OCI-LY3 (cell line): ENCODE data around the gene SLC37A4.

Experiments
- H2AFZ ChIP-seq: fragments of 200-600, 300-600 bp; shearing (Covaris generic); 2 replicates; pipeline ENCODE4 v1.6.0; 2014; ENCODE audit warnings: antibody characterized with exemption, low read depth, low read length
- H3K27ac ChIP-seq: fragments of 200-600, 300-600 bp; sonication (generic); 2 replicates; pipeline ENCODE4 v1.5.1; 2014; ENCODE audit warnings: mild to moderate bottlenecking, low read length, moderate library complexity, mixed read lengths
- H3K27me3 ChIP-seq: fragments of 200-600, 300-600 bp; sonication (generic); 2 replicates; pipeline ENCODE4 v1.6.1; 2014; ENCODE audit warnings: low read depth, low read length, mixed read lengths
- H3K36me3 ChIP-seq: fragments of 200-600, 300-600 bp; sonication (generic); replicated peaks from 2 replicates; pipeline ENCODE3; 2014; ENCODE audit warnings: low read depth, low read length, mixed read lengths
- H3K4me1 ChIP-seq: fragments of 300-600, 200-600 bp; sonication (generic); 2 replicates; pipeline ENCODE4 v1.6.1; 2014; ENCODE audit warnings: low read length, mixed read lengths
- H3K4me2 ChIP-seq: fragments of 200-600, 300-600 bp; sonication (generic); 2 replicates; pipeline ENCODE4 v1.6.1; 2014; ENCODE audit warnings: low read length, mixed read lengths
- H3K4me3 ChIP-seq: fragments of 300-600, 200-600 bp; sonication (generic); 2 replicates; pipeline ENCODE4 v1.5.1; 2014; ENCODE audit warnings: antibody characterized with exemption, mild to moderate bottlenecking, low read length, moderate library complexity
- H3K79me2 ChIP-seq: fragments of 300-600, 200-600 bp; shearing (Covaris generic); 2 replicates; pipeline ENCODE4 v1.6.1; 2014; ENCODE audit warnings: mild to moderate bottlenecking, low read length, mixed read lengths
- H3K9ac ChIP-seq: fragments of 300-600, 200-600 bp; shearing (Covaris generic); 2 replicates; pipeline ENCODE4 v1.6.0; 2014; ENCODE audit warnings: mild to moderate bottlenecking, low read length, moderate library complexity
- H3K9me3 ChIP-seq: fragments of 200-600, 300-600 bp; shearing (Covaris generic); 2 replicates; pipeline ENCODE4 v1.6.1; 2014; ENCODE audit warnings: low read length, mixed read lengths; ENCODE audit not compliant: insufficient read depth
- H4K20me1 ChIP-seq: fragments of 200-600, 300-600 bp; sonication (generic); 2 replicates; pipeline ENCODE4 v1.6.1; 2016; ENCODE audit warnings: low read length, mixed read lengths; ENCODE audit not compliant: insufficient read depth
- CTCF ChIP-seq: fragments of 200-600, 300-600 bp; sonication (generic); IDR thresholded peaks from 2 replicates; pipeline ENCODE4 v1.5.1; 2014; ENCODE audit warnings: antibody characterized with exemption, low read length, low read depth
- EZH2phosphoT487 ChIP-seq: fragments of 200-600 bp; shearing (Covaris generic); IDR thresholded peaks from 2 replicates; pipeline ENCODE4 v1.6.1; 2018; ENCODE audit warnings: antibody characterized with exemption, mixed run types, low read depth

SLC37A4 gene

GRCh38 chr11:119025099-119025473 is 5.6 kb downstream of the SLC37A4 start:
- Histone ChIP-seq H3K79me2 (peaks cover 40% of the 10 kb centered on the region), H3K9ac (no peak overlapping the region), H3K27ac (no peak overlapping the region), H4K20me1 (no peaks in the 10 kb centered on the region), H3K36me3 (peaks cover 54% of the 10 kb centered on the region), H2AFZ (no peak overlapping the region), H3K4me1 (peaks cover 20% of the 10 kb centered on the region), H3K4me3 (no peak overlapping the region), H3K27me3 (no peaks in the 10 kb centered on the region), H3K9me3 (no peaks in the 10 kb centered on the region), H3K4me2 (no peak overlapping the region)
- TF ChIP-seq EZH2phosphoT487 = no peak
- TF ChIP-seq CTCF = no peak

- no peaks in the 10 kb centered on the region for H3K9me3 ChIP-seq
- TF ChIP-seq CTCF = no peak
- TF ChIP-seq EZH2phosphoT487 = no peak
- H4K20me1 ChIP-seq = no peaks in the 10 kb centered on the region
- no peak overlapping the region for H3K27ac ChIP-seq
- H3K79me2 ChIP-seq = peaks cover 40% of the 10 kb centered on the region
- H2AFZ ChIP-seq = no peak overlapping the region
- no peak overlapping the region for H3K9ac ChIP-seq
- no peaks in the 10 kb centered on the region for H3K27me3 ChIP-seq
- peaks cover 54% of the 10 kb centered on the region for H3K36me3 ChIP-seq
- no peak overlapping the region for H3K4me3 ChIP-seq
- no peak overlapping the region for H3K4me2 ChIP-seq
- H3K4me1 ChIP-seq = peaks cover 23% of the 10 kb centered on the region
Measured at GRCh38 chr11:119024430-119025098, 6.1 kb downstream of the SLC37A4 start.

GRCh38 chr11:119023741-119024140 is 6.9 kb downstream of the SLC37A4 start:
- Histone ChIP-seq H2AFZ (no peak overlapping the region), H3K9me3 (no peaks in the 10 kb centered on the region), H3K27ac (no peak overlapping the region), H3K79me2 (peaks cover 40% of the 10 kb centered on the region), H3K4me3 (no peak overlapping the region), H3K4me2 (no peak overlapping the region), H3K36me3 (peaks cover 50% of the 10 kb centered on the region), H3K4me1 (peaks cover 15% of the 10 kb centered on the region), H3K9ac (no peak overlapping the region), H4K20me1 (no peaks in the 10 kb centered on the region), H3K27me3 (no peaks in the 10 kb centered on the region)
- TF ChIP-seq EZH2phosphoT487 = no peak

GRCh38 chr11:119021631-119022030 is 9.0 kb downstream of the SLC37A4 start:
- peaks cover 49% of the 10 kb centered on the region for H3K36me3 ChIP-seq
- TF ChIP-seq CTCF (no peak), EZH2phosphoT487 (no peak)
- H3K27me3 ChIP-seq = no peaks in the 10 kb centered on the region
- H4K20me1 ChIP-seq = no peaks in the 10 kb centered on the region
- H3K9me3 ChIP-seq = no peaks in the 10 kb centered on the region
- no peak overlapping the region for H3K4me3 ChIP-seq
- peaks cover 48% of the 10 kb centered on the region for H3K79me2 ChIP-seq
- peaks cover 12% of the 10 kb centered on the region for H3K4me1 ChIP-seq
- H2AFZ ChIP-seq = no peak overlapping the region
- H3K9ac ChIP-seq = no peak overlapping the region
- no peak overlapping the region for H3K4me2 ChIP-seq
- H3K27ac ChIP-seq = no peak overlapping the region
